ENCODE data around the gene NFIC.
"Not testable (repeated sequence)": the region's sequence is repeated elsewhere in the genome, so short reads cannot be mapped to it uniquely, and the experiment has no call there.

Gene NFIC

GRCh38 chr19:3328743-3329142 lies 37.6 kb upstream of the NFIC start:
- Mint-ChIP-seq H3K4me1 (no peaks in the 10 kb centered on the region), H3K4me3 (no peak overlapping the region), H3K9me3 (no peaks in the 10 kb centered on the region), H3K27ac (no peak overlapping the region), H3K27me3 (ENCODE audit: low read depth, poor library complexity) (peaks cover 72% of the 10 kb centered on the region), H3K36me3 (ENCODE audit: low read depth) (no peaks in the 10 kb centered on the region)
- no peak for DNase-seq
- no peak for TF ChIP-seq CTCF (IDR thresholded peaks at IDR 0.05)

GRCh38 chr19:3330047-3330446 lies 36.3 kb upstream of the NFIC start:
- Mint-ChIP-seq H3K4me3 (no peak overlapping the region), H3K9me3 (no peaks in the 10 kb centered on the region), H3K27ac (no peak overlapping the region), H3K36me3 (ENCODE audit: low read depth) (no peaks in the 10 kb centered on the region), H3K27me3 (ENCODE audit: low read depth, poor library complexity) (peaks cover 82% of the 10 kb centered on the region), H3K4me1 (no peaks in the 10 kb centered on the region)
- no peak for TF ChIP-seq CTCF (IDR thresholded peaks at IDR 0.05)
- DNase-seq: no peak

GRCh38 chr19:3332232-3332631 lies 34.2 kb upstream of the NFIC start:
- not testable (repeated sequence) for DNase-seq; H3K4me1 Mint-ChIP-seq; H3K27ac Mint-ChIP-seq; H3K9me3 Mint-ChIP-seq; H3K36me3 Mint-ChIP-seq (ENCODE audit: low read depth); H3K4me3 Mint-ChIP-seq
- peaks cover 90% of the 10 kb centered on the region for H3K27me3 Mint-ChIP-seq (ENCODE audit: low read depth, poor library complexity)

GRCh38 chr19:3333020-3333583 lies 33.3 kb upstream of the NFIC start:
- DNase-seq: no peak
- TF ChIP-seq CTCF (IDR thresholded peaks at IDR 0.05): no peak
- Mint-ChIP-seq H3K4me3 (no peak overlapping the region), H3K4me1 (peaks cover 5% of the 10 kb centered on the region), H3K36me3 (ENCODE audit: low read depth) (no peaks in the 10 kb centered on the region), H3K9me3 (no peaks in the 10 kb centered on the region), H3K27me3 (ENCODE audit: low read depth, poor library complexity) (peaks cover 84% of the 10 kb centered on the region), H3K27ac (no peak overlapping the region)

- Mint-ChIP-seq H3K4me1 (peaks cover 5% of the 10 kb centered on the region), H3K27ac (no peak overlapping the region), H3K36me3 (ENCODE audit: low read depth) (no peaks in the 10 kb centered on the region), H3K27me3 (ENCODE audit: low read depth, poor library complexity) (peaks cover 78% of the 10 kb centered on the region), H3K9me3 (no peaks in the 10 kb centered on the region), H3K4me3 (no peak overlapping the region)
- TF ChIP-seq CTCF (IDR thresholded peaks at IDR 0.05): no peak
- no peak for DNase-seq
Observed at GRCh38 chr19:3333662-3334061, 32.7 kb upstream of the NFIC start.

- H3K4me1 Mint-ChIP-seq; H3K4me3 Mint-ChIP-seq; H3K9me3 Mint-ChIP-seq; H3K36me3 Mint-ChIP-seq (ENCODE audit: low read depth); H3K27ac Mint-ChIP-seq; DNase-seq: not testable (repeated sequence)
- H3K27me3 Mint-ChIP-seq (ENCODE audit: low read depth, poor library complexity): peaks cover 67% of the 10 kb centered on the region
Observed at GRCh38 chr19:3334749-3335430, 31.5 kb upstream of the NFIC start.
